Cardiac septum (tissue), 1 donor: ENCODE measurements around the gene FCRL3. TPM values are rescaled to one million over a fixed set of nuclear protein-coding genes. Genes with fewer than 3 reads are reported as not detected.

Source experiments
- DNase-seq: peaks from one replicate; pipeline ENCODE4 v3.0.0-alpha.2; 2020; ENCODE audit warnings: low spot score
- intact Hi-C: fragments of 100-400 bp; cut with DNase I; formaldehyde crosslinking; loops from one replicate; pipeline ENCODE4 v1.14.0; 2022
- total RNA-seq: library from RNA; stranded (reverse); fragmentation: NEBNext Ultra II Directional; extraction: Animal tissue kit (Norgen Biotek cat#: 25700); gene quantifications from one replicate; pipeline ENCODE4 v1.2.1, GENCODE V29; 2021
- donor health status: DM: no; HTN: no; CAD: no.

Gene FCRL3
- total RNA-seq, 1 donor from 2014 or later: 0.22 TPM

- no peak for DNase-seq
- intact Hi-C loops: no loop called here
Observed at GRCh38 chr1:157695417-157695816, 5.2 kb downstream of the FCRL3 start.

- intact Hi-C loops: no loop called here
- DNase-seq: no peak
Observed at GRCh38 chr1:157691285-157691920, 9.2 kb downstream of the FCRL3 start.

GRCh38 chr1:157682710-157683437 lies 17.7 kb downstream of the FCRL3 start:
- intact Hi-C loops: no loop called here
- no peak for DNase-seq

- no peak for DNase-seq
- intact Hi-C loops: no loop called here
Observed at GRCh38 chr1:157678721-157679120, 21.8 kb downstream of the FCRL3 start.

GRCh38 chr1:157673008-157673407 lies 27.6 kb downstream of the FCRL3 start:
- intact Hi-C loops: no loop called here

GRCh38 chr1:157671895-157672294 lies 28.7 kb downstream of the FCRL3 start:
- no peak for DNase-seq
- intact Hi-C loops: no loop called here

More at GRCh38 chr1:157673008-157673407, 27.6 kb downstream of the FCRL3 start:
- DNase-seq: no peak

GRCh38 chr1:157659576-157660247 lies 40.9 kb downstream of the FCRL3 start:
- no peak for DNase-seq
- intact Hi-C loops: no loop called here

- no peak for DNase-seq
- intact Hi-C loops: no loop called here
Observed at GRCh38 chr1:157658571-157658970, 42.0 kb downstream of the FCRL3 start.

GRCh38 chr1:157653494-157653873 lies 47.1 kb downstream of the FCRL3 start:
- no peak for DNase-seq
- intact Hi-C loops: no loop called here

- intact Hi-C loops: no loop called here
Observed at GRCh38 chr1:157652859-157653493, 47.6 kb downstream of the FCRL3 start.

GRCh38 chr1:157648317-157648716 lies 52.3 kb downstream of the FCRL3 start:
- intact Hi-C loops: no loop called here
- DNase-seq: no peak

More at GRCh38 chr1:157652859-157653493, 47.6 kb downstream of the FCRL3 start:
- no peak for DNase-seq

- DNase-seq: no peak
- intact Hi-C loops: no loop called here
Observed at GRCh38 chr1:157646144-157646543, 54.4 kb downstream of the FCRL3 start.

GRCh38 chr1:157641177-157641576 lies 59.4 kb downstream of the FCRL3 start:
- intact Hi-C loops: no loop called here
- no peak for DNase-seq

GRCh38 chr1:157639800-157640199 lies 60.8 kb downstream of the FCRL3 start:
- no peak for DNase-seq
- intact Hi-C loops: no loop called here

- DNase-seq: no peak
- intact Hi-C loops: no loop called here
Observed at GRCh38 chr1:157628773-157629172, 71.8 kb downstream of the FCRL3 start.

Other genes with a start within 250 kb of the FCRL3 start
- 0.30 TPM for gene FCRL5, start 148.3 kb downstream of the FCRL3 start, total RNA-seq
- gene FCRL4, start 102.7 kb downstream of the FCRL3 start, total RNA-seq: not detected
- gene FCRL2, start 76.4 kb upstream of the FCRL3 start, total RNA-seq: not detected
- gene FCRL1, start 119.4 kb upstream of the FCRL3 start, total RNA-seq: not detected
- gene CD5L, start 141.0 kb upstream of the FCRL3 start, total RNA-seq: not detected